K562 (cell line): Measurements from ENCODE around the gene CREB3L4. TPM values are rescaled to one million over a fixed set of nuclear protein-coding genes. Genes with fewer than 3 reads are reported as not detected.

Source experiments
- E2F4 ChIP-seq: sonication (generic); formaldehyde crosslinking; IDR thresholded peaks from 2 replicates; pipeline ENCODE4 v1.8.0; 2022; ENCODE audit warnings: mild to moderate bottlenecking, low read depth, missing genetic modification reagents
- KAT7 ChIP-seq: sonication (generic); formaldehyde crosslinking; IDR thresholded peaks from 2 replicates; pipeline ENCODE4 v1.8.0; 2022; ENCODE audit warnings: missing genetic modification reagents, mild to moderate bottlenecking, borderline replicate concordance
- NFIX ChIP-seq: fragments of 250-450 bp; sonication (Bioruptor Pico); IDR thresholded peaks from 2 replicates; pipeline ENCODE4 v1.4.0; 2020; ENCODE audit warnings: low read depth, mild to moderate bottlenecking, moderate library complexity
- POLR2B ChIP-seq: fragments of 450-650 bp; IDR thresholded peaks from 2 replicates; pipeline ENCODE4 v1.6.1; 2018; ENCODE audit warnings: low read depth; ENCODE audit not compliant: partially characterized antibody
- PRDM10 ChIP-seq: fragments of 450-650 bp; IDR thresholded peaks from 2 replicates; pipeline ENCODE4 v1.6.1; 2018; ENCODE audit not compliant: partially characterized antibody
- TBP ChIP-seq: optimal IDR thresholded peaks from 2 replicates; pipeline ENCODE3; 2011; ENCODE audit warnings: low read depth, low read length, improper control_type of control experiment
- ZBTB5 ChIP-seq: fragments of 450-650 bp; IDR thresholded peaks from 2 replicates; pipeline ENCODE4 v1.6.1; 2017; ENCODE audit warnings: antibody characterized with exemption
- ZNF561 ChIP-seq: fragments of 450-650 bp; formaldehyde crosslinking; conservative IDR thresholded peaks from 2 replicates; pipeline ENCODE4 v1.4.0; 2020; ENCODE audit warnings: mild to moderate bottlenecking, moderate library complexity
- ZNF76 ChIP-seq: fragments of 250-450 bp; sonication (Bioruptor Pico); IDR thresholded peaks from 2 replicates; pipeline ENCODE4 v1.4.0; 2020; ENCODE audit warnings: mild to moderate bottlenecking, moderate library complexity, borderline replicate concordance
- polyA plus RNA-seq, 8 experiments: library from polyadenylated mRNA; depleted of rRNA in 4 of 8; stranded (reverse) in 5 of 8; unstranded in 3 of 8; fragments of >200 nt; fragmentation: Nextera tagmentation in 2 of 8; fragmentation: Illumina TruSeq in 1 of 8; extraction: Ambion mirVana in 2 of 8; extraction: Trizol in 1 of 8; gene quantifications; 2 replicates each; pipeline versions ENCODE4 v1.2.1 to v1.2.3, GENCODE V29; 2011 to 2014; ENCODE audit warnings: inconsistent platforms in 1 of 8, missing spikeins in 1 of 8
- total RNA-seq, 7 experiments: library from RNA; depleted of rRNA in 6 of 7; stranded (reverse); fragments of >200 nt in 6 of 7; fragmentation: Illumina TruSeq in 2 of 7; extraction: Trizol in 2 of 7; gene quantifications; 2 replicates each; pipeline versions ENCODE4 v1.2.1 to v1.2.3, GENCODE V29; 2011 to 2021; ENCODE audit warnings: low replicate concordance in 1 of 7

The CREB3L4 gene
- total and polyA plus RNA-seq, 9 of the 15 experiments (the other 6 are each of a cell fraction or from before 2014, with no cell fraction given): 9.9 to 18.6 (median 13.9) TPM

GRCh38 chr1:153937331-153937730 lies 30.4 kb upstream of the CREB3L4 start (continued):
- TF ChIP-seq ZBTB5 (no peak), POLR2B (no peak), NFIX (CRISPR knock-in tag) (no peak), ZNF561 (no peak), ZNF76 (CRISPR knock-in tag) (no peak), PRDM10 (no peak), E2F4 (CRISPR knock-in tag) (no peak), KAT7 (no peak), TBP (no peak)
